HFF-Myc (cell line): ENCODE data around the gene FOXJ3.

Experiments
- DNase-seq: peaks from one replicate; pipeline ENCODE4 v3.0.0-alpha.2; 2011; ENCODE audit warnings: low read depth; ENCODE audit errors: extremely low read depth
- H3K4me3 ChIP-seq: replicated peaks from 2 replicates; pipeline ENCODE4 v1.5.1; 2011; ENCODE audit warnings: low read depth, mild to moderate bottlenecking, control low read depth, low read length
- TF ChIP-seq, protein P1 (sequence below): IDR thresholded peaks from 2 replicates; pipeline ENCODE4 v1.5.1; 2012; ENCODE audit warnings: mild to moderate bottlenecking, low read depth, low read length, control low read depth; ENCODE audit errors: missing control alignments

FOXJ3 gene

DNA sequence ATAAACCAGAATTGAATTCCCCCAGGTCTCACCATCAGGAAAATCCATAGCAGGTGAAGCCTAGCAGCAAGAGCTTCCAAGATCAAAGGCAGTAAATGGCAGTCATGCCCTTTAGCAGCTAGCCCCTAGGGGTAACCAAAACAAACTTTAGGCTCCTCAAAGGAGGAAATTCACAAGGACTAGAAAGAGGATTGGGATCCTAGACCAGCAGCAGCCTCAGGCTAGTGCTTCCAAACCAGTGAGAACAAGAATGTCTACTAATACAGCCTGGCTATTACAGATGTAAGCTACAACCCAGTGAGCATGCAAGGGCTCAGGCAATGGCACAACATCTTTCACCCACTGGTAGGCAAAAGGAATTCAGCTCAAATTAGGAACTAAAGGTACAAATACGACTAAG lies 34.4 kb upstream of the FOXJ3 start:
- DNase-seq = no peak
- TF ChIP-seq, protein P1, sequence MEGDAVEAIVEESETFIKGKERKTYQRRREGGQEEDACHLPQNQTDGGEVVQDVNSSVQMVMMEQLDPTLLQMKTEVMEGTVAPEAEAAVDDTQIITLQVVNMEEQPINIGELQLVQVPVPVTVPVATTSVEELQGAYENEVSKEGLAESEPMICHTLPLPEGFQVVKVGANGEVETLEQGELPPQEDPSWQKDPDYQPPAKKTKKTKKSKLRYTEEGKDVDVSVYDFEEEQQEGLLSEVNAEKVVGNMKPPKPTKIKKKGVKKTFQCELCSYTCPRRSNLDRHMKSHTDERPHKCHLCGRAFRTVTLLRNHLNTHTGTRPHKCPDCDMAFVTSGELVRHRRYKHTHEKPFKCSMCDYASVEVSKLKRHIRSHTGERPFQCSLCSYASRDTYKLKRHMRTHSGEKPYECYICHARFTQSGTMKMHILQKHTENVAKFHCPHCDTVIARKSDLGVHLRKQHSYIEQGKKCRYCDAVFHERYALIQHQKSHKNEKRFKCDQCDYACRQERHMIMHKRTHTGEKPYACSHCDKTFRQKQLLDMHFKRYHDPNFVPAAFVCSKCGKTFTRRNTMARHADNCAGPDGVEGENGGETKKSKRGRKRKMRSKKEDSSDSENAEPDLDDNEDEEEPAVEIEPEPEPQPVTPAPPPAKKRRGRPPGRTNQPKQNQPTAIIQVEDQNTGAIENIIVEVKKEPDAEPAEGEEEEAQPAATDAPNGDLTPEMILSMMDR = no peak
- no peak overlapping the region for H3K4me3 ChIP-seq

DNA sequence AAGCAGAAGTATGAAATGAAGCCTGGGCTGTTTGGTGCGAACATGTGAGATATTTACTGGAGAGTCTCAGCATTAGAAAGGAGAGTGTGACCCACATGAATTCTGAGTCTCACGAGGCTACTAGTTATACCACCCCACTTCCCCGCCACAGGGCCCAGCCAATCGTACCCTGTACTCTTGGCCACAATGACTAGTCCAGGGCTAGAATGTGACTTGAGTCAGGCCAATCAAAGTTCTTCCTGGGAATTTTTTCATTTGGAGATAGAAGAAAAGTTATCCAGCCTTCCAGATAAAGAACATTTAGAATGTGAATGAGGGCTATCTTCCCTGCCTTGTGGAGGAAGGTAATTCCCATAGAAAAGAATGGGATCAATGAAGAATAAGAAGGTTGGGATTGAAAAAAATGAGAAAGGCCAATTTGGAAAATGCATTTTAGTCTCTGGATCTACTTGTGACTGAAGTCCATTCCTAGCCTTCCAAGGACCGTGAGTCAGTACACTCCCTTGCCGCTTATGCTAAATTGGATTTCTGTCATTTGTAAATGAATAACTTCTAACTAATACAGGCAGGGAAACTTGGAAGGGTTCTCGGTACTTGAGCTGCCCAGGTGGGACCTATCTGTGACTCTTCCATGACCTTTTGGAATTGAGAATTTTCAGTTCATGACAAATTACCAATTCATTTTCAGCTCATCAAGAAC lies 33.2 kb upstream of the FOXJ3 start:
- H3K4me3 ChIP-seq = no peak overlapping the region
- TF ChIP-seq, protein P1 = no peak
- DNase-seq = no peak

DNA sequence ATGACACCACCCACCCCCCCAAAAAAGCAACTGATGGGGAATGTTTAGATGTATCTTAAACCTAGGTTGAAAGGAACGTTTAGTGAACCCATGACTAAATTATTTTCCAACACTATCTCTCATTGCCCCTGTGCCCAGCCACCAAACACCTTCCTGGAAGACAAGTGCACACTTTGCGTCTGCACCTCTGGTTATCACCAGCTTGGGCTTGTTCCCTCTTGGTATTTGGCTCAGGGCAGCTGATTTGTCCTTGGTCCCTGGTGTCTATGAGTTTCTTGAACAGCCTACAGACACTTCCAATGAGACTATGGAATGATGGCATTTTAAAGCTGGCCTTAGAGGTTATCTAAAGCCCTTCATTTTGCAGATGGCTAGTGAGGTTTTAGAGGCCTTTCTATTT lies 30.1 kb upstream of the FOXJ3 start:
- H3K4me3 ChIP-seq = no peak overlapping the region
- no peak for DNase-seq
- TF ChIP-seq, protein P1 = no peak

DNA sequence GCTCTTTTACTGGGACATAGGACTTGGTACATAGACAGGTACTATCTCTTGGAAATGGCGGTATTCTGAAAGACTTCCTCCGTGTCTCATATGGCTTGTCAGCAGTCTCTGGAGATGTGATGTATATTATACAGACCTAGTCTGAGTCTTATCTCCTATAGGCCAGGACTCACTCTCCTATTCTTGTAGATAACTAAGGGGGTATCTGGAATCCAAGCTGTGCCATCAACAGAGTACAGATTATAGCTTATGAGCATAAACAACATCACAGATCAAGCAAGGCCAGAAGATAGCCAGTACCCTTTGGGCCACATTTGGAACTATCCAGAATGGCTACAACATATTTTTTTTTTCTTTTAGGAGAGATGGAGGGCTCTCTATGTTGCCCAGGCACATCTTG lies 29.5 kb upstream of the FOXJ3 start:
- H3K4me3 ChIP-seq = no peak overlapping the region
- TF ChIP-seq, protein P1 = no peak
- no peak for DNase-seq

DNA sequence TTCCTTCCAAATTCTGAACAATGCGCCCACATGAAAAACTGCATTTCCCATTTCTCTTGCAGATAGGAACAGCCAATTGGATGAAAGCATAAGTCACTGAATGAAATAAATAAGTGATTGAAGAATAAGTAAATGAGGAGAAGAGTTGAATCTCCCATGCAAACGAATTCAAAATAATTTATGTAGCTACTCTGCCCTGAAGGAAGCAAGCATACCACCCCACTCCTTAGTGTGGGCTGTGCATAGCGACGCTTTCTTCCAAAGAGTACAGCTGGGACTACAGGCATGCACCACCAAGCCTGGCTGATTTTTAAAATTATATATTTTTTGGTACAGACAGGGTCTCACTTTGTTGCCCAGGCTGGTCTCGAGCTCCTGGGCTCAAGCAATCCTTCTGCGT lies 29.1 kb upstream of the FOXJ3 start:
- no peak for DNase-seq
- H3K4me3 ChIP-seq = no peak overlapping the region
- TF ChIP-seq, protein P1 = no peak

DNA sequence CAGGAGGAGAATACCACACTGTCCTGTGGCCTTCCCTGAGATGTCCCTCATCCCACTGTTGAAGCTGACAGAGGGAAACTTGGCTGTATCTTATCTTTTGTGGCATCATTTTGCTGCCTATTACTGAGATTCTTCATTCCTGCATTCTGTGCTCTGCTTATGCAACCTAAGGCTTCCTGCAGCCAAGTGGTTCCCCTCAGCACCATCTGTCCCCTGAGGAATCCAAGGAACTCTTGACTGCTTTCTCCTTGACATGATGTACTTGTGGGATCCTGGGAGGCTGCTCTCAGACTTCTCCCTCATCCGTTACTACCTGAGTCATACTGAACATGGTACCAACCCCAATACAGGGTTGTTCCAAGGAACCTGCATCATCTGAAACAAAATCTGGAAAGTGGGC lies 24.4 kb upstream of the FOXJ3 start:
- TF ChIP-seq, protein P1 = no peak

DNA sequence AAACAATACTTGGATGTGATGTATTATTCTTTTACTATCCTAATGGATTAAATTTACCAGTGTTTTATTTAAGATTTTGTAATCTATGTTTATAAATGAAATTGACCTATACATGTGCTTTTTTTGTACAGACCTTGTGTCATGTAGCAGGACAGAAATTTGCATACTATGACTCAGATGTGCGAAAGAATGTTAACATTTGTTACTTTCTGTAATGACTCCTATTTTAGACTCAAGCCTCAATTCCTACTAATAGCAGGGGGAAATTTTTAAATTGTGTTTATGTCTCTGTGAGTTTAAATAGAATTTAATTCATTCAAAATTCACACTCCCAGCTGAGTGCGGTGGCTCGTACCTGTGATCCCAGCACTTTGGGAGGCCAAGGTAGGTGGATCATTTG lies 23.8 kb upstream of the FOXJ3 start:
- DNase-seq = no peak
- H3K4me3 ChIP-seq = no peak overlapping the region
- TF ChIP-seq, protein P1 = no peak

More for the DNA sequence above, 24.4 kb upstream of the FOXJ3 start:
- no peak for DNase-seq
- no peak overlapping the region for H3K4me3 ChIP-seq
